Liver (tissue), 3 donors: ENCODE results near the gene DNAAF5.

Experiments
- EGR1 ChIP-seq, 2 donors: IDR thresholded peaks; 2 replicates each; pipeline ENCODE4 v1.6.1; 2016 to 2018; ENCODE audit warnings: antibody characterized with exemption in 2 of 2, low read depth in 2 of 2
- FOXA1 ChIP-seq: IDR thresholded peaks from 2 replicates; pipeline ENCODE4 v1.6.1; 2016; ENCODE audit warnings: antibody characterized with exemption
- GABPA ChIP-seq, 2 donors: IDR thresholded peaks in 1 of 2; conservative IDR thresholded peaks in 1 of 2; 2 replicates each; pipeline ENCODE4 v1.6.1; 2016; ENCODE audit warnings: antibody characterized with exemption in 2 of 2, mild to moderate bottlenecking in 1 of 2, moderate library complexity in 1 of 2
- HNF4A ChIP-seq, 2 donors: conservative IDR thresholded peaks; 2 replicates each; pipeline ENCODE4 v1.6.1; 2016; ENCODE audit warnings: antibody characterized with exemption in 2 of 2, mild to moderate bottlenecking in 2 of 2
- JUND ChIP-seq, 2 donors: IDR thresholded peaks; 2 replicates each; pipeline ENCODE4 v1.6.1; 2016; ENCODE audit warnings: antibody characterized with exemption in 2 of 2
- RAD21 ChIP-seq, 2 donors: IDR thresholded peaks; 2 replicates each; pipeline ENCODE4 v1.6.1; 2016; ENCODE audit warnings: antibody characterized with exemption in 2 of 2, mild to moderate bottlenecking in 2 of 2
- RXRA ChIP-seq, 2 donors: IDR thresholded peaks; 2 replicates each; pipeline ENCODE4 v1.6.1; 2017 to 2018; ENCODE audit warnings: antibody characterized with exemption in 2 of 2, mild to moderate bottlenecking in 1 of 2
- SP1 ChIP-seq: IDR thresholded peaks from 2 replicates; pipeline ENCODE4 v1.6.1; 2018; ENCODE audit warnings: antibody characterized with exemption, mild to moderate bottlenecking
- YY1 ChIP-seq: IDR thresholded peaks from 2 replicates; pipeline ENCODE4 v1.6.1; 2016; ENCODE audit warnings: antibody characterized with exemption, mild to moderate bottlenecking
- TF ChIP-seq, protein P1 (sequence below): IDR thresholded peaks from 2 replicates; pipeline ENCODE4 v1.6.1; 2016; ENCODE audit warnings: antibody characterized with exemption
- TF ChIP-seq, protein P2 (sequence below): fragments of 150-350 bp; IDR thresholded peaks from 2 replicates; pipeline ENCODE4 v1.5.1; 2017; ENCODE audit warnings: improper control_type of control experiment, low read depth, low read length; ENCODE audit not compliant: missing input control
- TF ChIP-seq, protein P3 (sequence below): IDR thresholded peaks from 2 replicates; pipeline ENCODE4 v1.6.1; 2016; ENCODE audit warnings: antibody characterized with exemption
- TF ChIP-seq, protein P4 (sequence below): IDR thresholded peaks from 2 replicates; pipeline ENCODE4 v1.6.1; 2016; ENCODE audit warnings: antibody characterized with exemption, mild to moderate bottlenecking
- TF ChIP-seq, protein P5 (sequence below): IDR thresholded peaks from 2 replicates; pipeline ENCODE4 v1.6.1; 2016; ENCODE audit warnings: antibody characterized with exemption
- donor health status: healthy.
- donor health status: healthy.

DNA sequence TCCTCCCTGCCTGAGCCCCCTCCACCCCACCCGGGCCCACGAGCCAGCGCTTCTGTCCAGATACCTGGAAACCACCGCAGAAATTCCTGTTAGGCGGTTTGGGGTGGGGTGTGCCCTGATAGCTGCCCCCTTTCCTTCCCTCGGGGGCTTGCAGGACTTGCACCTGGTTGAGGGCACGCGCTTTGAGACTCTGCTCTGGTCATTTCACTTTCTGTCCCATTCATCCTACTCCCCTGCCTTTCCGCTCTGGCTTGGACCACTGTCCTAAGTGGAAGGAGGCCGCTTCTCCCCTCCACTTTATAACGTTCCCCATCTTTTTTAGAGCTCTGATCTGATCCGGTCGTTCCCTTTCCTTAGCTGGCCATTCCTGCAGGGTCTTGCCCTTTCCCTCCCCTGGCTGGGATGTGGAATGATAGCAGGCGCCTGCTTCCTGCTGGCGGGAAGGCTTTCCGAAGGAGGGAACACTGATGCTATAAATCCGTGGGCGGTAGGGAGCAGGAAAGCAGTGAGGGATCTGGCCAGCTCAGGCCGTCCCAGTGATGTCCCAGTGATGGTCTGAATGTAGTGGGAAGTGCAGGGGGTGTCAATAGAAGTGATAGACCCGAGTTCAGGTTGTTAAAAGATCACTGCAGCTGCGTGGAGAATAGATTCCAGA lies 1.4 kb downstream of the DNAAF5 start:
- TF ChIP-seq, protein P1, sequence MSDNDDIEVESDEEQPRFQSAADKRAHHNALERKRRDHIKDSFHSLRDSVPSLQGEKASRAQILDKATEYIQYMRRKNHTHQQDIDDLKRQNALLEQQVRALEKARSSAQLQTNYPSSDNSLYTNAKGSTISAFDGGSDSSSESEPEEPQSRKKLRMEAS, result no peak
- TF ChIP-seq, protein P2, sequence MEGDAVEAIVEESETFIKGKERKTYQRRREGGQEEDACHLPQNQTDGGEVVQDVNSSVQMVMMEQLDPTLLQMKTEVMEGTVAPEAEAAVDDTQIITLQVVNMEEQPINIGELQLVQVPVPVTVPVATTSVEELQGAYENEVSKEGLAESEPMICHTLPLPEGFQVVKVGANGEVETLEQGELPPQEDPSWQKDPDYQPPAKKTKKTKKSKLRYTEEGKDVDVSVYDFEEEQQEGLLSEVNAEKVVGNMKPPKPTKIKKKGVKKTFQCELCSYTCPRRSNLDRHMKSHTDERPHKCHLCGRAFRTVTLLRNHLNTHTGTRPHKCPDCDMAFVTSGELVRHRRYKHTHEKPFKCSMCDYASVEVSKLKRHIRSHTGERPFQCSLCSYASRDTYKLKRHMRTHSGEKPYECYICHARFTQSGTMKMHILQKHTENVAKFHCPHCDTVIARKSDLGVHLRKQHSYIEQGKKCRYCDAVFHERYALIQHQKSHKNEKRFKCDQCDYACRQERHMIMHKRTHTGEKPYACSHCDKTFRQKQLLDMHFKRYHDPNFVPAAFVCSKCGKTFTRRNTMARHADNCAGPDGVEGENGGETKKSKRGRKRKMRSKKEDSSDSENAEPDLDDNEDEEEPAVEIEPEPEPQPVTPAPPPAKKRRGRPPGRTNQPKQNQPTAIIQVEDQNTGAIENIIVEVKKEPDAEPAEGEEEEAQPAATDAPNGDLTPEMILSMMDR, result no peak
- TF ChIP-seq, protein P3, sequence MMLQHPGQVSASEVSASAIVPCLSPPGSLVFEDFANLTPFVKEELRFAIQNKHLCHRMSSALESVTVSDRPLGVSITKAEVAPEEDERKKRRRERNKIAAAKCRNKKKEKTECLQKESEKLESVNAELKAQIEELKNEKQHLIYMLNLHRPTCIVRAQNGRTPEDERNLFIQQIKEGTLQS, result no peak
- TF ChIP-seq, protein P4, sequence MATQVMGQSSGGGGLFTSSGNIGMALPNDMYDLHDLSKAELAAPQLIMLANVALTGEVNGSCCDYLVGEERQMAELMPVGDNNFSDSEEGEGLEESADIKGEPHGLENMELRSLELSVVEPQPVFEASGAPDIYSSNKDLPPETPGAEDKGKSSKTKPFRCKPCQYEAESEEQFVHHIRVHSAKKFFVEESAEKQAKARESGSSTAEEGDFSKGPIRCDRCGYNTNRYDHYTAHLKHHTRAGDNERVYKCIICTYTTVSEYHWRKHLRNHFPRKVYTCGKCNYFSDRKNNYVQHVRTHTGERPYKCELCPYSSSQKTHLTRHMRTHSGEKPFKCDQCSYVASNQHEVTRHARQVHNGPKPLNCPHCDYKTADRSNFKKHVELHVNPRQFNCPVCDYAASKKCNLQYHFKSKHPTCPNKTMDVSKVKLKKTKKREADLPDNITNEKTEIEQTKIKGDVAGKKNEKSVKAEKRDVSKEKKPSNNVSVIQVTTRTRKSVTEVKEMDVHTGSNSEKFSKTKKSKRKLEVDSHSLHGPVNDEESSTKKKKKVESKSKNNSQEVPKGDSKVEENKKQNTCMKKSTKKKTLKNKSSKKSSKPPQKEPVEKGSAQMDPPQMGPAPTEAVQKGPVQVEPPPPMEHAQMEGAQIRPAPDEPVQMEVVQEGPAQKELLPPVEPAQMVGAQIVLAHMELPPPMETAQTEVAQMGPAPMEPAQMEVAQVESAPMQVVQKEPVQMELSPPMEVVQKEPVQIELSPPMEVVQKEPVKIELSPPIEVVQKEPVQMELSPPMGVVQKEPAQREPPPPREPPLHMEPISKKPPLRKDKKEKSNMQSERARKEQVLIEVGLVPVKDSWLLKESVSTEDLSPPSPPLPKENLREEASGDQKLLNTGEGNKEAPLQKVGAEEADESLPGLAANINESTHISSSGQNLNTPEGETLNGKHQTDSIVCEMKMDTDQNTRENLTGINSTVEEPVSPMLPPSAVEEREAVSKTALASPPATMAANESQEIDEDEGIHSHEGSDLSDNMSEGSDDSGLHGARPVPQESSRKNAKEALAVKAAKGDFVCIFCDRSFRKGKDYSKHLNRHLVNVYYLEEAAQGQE, result no peak
- TF ChIP-seq EGR1 (IDR thresholded peaks at IDR 0.05; ENCODE audit: low read depth in 2 of 2), result no peak
- no peak for TF ChIP-seq GABPA (IDR thresholded peaks at IDR 0.05 in 1 of 2, conservative IDR thresholded peaks at IDR 0.05 in 1 of 2)
- TF ChIP-seq, protein P5, sequence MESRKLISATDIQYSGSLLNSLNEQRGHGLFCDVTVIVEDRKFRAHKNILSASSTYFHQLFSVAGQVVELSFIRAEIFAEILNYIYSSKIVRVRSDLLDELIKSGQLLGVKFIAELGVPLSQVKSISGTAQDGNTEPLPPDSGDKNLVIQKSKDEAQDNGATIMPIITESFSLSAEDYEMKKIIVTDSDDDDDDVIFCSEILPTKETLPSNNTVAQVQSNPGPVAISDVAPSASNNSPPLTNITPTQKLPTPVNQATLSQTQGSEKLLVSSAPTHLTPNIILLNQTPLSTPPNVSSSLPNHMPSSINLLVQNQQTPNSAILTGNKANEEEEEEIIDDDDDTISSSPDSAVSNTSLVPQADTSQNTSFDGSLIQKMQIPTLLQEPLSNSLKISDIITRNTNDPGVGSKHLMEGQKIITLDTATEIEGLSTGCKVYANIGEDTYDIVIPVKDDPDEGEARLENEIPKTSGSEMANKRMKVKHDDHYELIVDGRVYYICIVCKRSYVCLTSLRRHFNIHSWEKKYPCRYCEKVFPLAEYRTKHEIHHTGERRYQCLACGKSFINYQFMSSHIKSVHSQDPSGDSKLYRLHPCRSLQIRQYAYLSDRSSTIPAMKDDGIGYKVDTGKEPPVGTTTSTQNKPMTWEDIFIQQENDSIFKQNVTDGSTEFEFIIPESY, result no peak
- TF ChIP-seq RAD21 (IDR thresholded peaks at IDR 0.05), result no peak
- TF ChIP-seq RXRA (IDR thresholded peaks at IDR 0.05), result no peak
- TF ChIP-seq SP1, result no peak
- no peak for TF ChIP-seq YY1
- TF ChIP-seq HNF4A (conservative IDR thresholded peaks at IDR 0.05), result no peak
- no peak for TF ChIP-seq JUND (IDR thresholded peaks at IDR 0.05)
- TF ChIP-seq FOXA1, result no peak
